Kidney (tissue), 14 donors: ENCODE measurements around the gene VSNL1. TPM values are rescaled to one million over a fixed set of nuclear protein-coding genes. Genes with fewer than 3 reads are reported as not detected.

ENCODE experiments used
- DNase-seq, 5 donors: peaks; one replicate each; pipeline ENCODE4 v3.0.0-alpha.2; 2013 to 2020
- FAIRE-seq: peaks from 2 replicates; lab custom pipeline; 2012; peaks lifted over from hg19 to GRCh38; lab: Jason Lieb, UNC
- H3K27ac ChIP-seq, 2 donors: one replicate each; pipeline ENCODE4 v1.7.0; 2013; ENCODE audit warnings: low read depth in 2 of 2, low read length in 2 of 2, inconsistent platforms in 1 of 2
- H3K27me3 ChIP-seq: one replicate; pipeline ENCODE4 v1.7.1; 2013; ENCODE audit warnings: low read length, inconsistent platforms; ENCODE audit not compliant: control insufficient read depth, insufficient read depth
- H3K36me3 ChIP-seq, 3 donors: one replicate each; pipeline versions ENCODE4 v1.7.0 to v1.7.1; 2013; ENCODE audit warnings: low read length in 3 of 3, control low read depth in 1 of 3, inconsistent platforms in 1 of 3; ENCODE audit not compliant: insufficient read depth in 3 of 3, control insufficient read depth in 2 of 3
- H3K4me1 ChIP-seq, 3 donors: one replicate each; pipeline versions ENCODE4 v1.7.0 to v1.7.1; 2013; ENCODE audit warnings: low read length in 3 of 3, inconsistent platforms in 1 of 3, low read depth in 1 of 3; ENCODE audit not compliant: control insufficient read depth in 2 of 3, insufficient read depth in 2 of 3
- H3K4me3 ChIP-seq, 3 donors: one replicate each; pipeline versions ENCODE4 v1.7.0 to v1.8.1; 2013; ENCODE audit warnings: low read length in 3 of 3, control low read depth in 1 of 3, inconsistent platforms in 1 of 3
- H3K9ac ChIP-seq, 3 donors: one replicate each; pipeline versions ENCODE4 v1.7.0 to v1.7.1; 2013; ENCODE audit warnings: low read length in 3 of 3, control low read depth in 1 of 3, inconsistent platforms in 1 of 3
- H3K9me3 ChIP-seq, 3 donors: one replicate each; pipeline versions ENCODE4 v1.7.0 to v1.7.1; 2013; ENCODE audit warnings: low read length in 3 of 3, control low read depth in 1 of 3, inconsistent platforms in 1 of 3; ENCODE audit not compliant: control insufficient read depth in 2 of 3, insufficient read depth in 1 of 3
- CTCF ChIP-seq: IDR thresholded peaks from 3 replicates; pipeline ENCODE4 v1.5.1; 2012; ENCODE audit warnings: mild to moderate bottlenecking, moderate library complexity, borderline replicate concordance; ENCODE audit not compliant: insufficient read depth; ENCODE audit errors: extremely low read depth
- intact Hi-C: fragments of 100-400 bp; cut with DNase I; formaldehyde crosslinking; loops from one replicate; pipeline ENCODE4 v1.11.1; 2022
- polyA plus RNA-seq: library from polyadenylated mRNA; stranded (reverse); fragments of 350-450 nt; fragmentation: Illumina TruSeq; extraction: RNeasy Lipid Tissue Mini Kit (QIAGEN cat#74804); gene quantifications from one replicate; pipeline ENCODE4 v1.2.3, GENCODE V29; 2014; ENCODE audit warnings: low read depth, low replicate concordance; ENCODE audit not compliant: insufficient read depth
- total RNA-seq: library from RNA; stranded (reverse); fragmentation: NEBNext Ultra II Directional; extraction: Animal tissue kit (Norgen Biotek cat#: 25700); gene quantifications from one replicate; pipeline ENCODE4 v1.2.1, GENCODE V29; 2021
- donor health status: control.
- donor health status: control.
- donor health status: control.
- donor health status: control.
- donor health status: control.
- donor health status: DM: yes; HTN: yes; CAD: no.
- donor health status: Normal renal cell carcinoma (clear cell type).

VSNL1 gene
- total and polyA plus RNA-seq, 2 donors from 2014 or later = 0.44 to 1.0 TPM

GRCh38 chr2:17643031-17643615 lies 102.6 kb downstream of the VSNL1 start:
- DNase-seq = peak in 1 of 5 donors; percentile 79
- intact Hi-C loops = no loop called here
- Histone ChIP-seq H3K4me1 (no peaks in the 10 kb centered on the region), H3K4me3 (no peak overlapping the region), H3K36me3 (no peaks in the 10 kb centered on the region), H3K27me3 (no peaks in the 10 kb centered on the region), H3K27ac (no peak overlapping the region), H3K9ac (no peak overlapping the region), H3K9me3 (no peaks in the 10 kb centered on the region)
- no peak for TF ChIP-seq CTCF
- no peak for FAIRE-seq

GRCh38 chr2:17644997-17645720 lies 104.7 kb downstream of the VSNL1 start:
- Histone ChIP-seq H3K9me3 (no peaks in the 10 kb centered on the region), H3K4me1 (no peaks in the 10 kb centered on the region), H3K36me3 (no peaks in the 10 kb centered on the region), H3K27me3 (no peaks in the 10 kb centered on the region), H3K27ac (no peak overlapping the region), H3K4me3 (no peak overlapping the region), H3K9ac (no peak overlapping the region)
- no peak for TF ChIP-seq CTCF
- no peak for FAIRE-seq
- intact Hi-C loops = no loop called here
- DNase-seq = no peak

DNA sequence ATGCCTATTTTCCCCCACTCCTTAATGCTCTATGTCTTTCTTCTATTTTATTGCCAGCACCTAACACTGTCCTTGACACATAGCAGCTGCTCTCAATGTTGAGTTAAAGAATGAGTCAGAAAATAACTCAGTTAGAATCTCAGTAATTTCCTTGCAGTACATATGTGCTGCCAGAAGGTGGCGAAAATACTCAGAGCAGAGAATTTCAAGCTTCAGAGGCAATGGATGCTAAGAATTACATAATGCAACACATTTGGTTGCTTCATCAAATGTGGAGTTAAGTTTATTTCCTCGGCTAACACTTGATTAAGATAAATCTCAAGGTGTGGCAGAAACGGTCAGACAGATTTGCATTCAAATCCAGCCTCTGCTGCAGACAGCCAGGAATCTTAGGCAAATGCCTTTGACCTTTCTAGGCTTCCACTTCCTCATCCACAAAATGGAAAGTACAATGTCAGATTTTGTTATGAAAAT lies 105.6 kb downstream of the VSNL1 start:
- DNase-seq (peak in 3 of 5 donors; percentile 59 to 95 (median 87)), FAIRE-seq (peak; percentile 95)
- peak; percentile 87 for TF ChIP-seq CTCF
- H3K27me3 ChIP-seq = no peaks in the 10 kb centered on the region
- intact Hi-C loops = no loop called here
- no peaks in the 10 kb centered on the region for H3K36me3 ChIP-seq
- H3K27ac ChIP-seq = no peak overlapping the region
- no peak overlapping the region for H3K4me3 ChIP-seq
- H3K9me3 ChIP-seq = no peaks in the 10 kb centered on the region
- no peak overlapping the region for H3K9ac ChIP-seq
- no peaks in the 10 kb centered on the region for H3K4me1 ChIP-seq
